Measurements from ENCODE around the gene DYSF.

The DYSF gene

GRCh38 chr2:71578767-71579342 is 125.5 kb downstream of the DYSF start:
- DNase-seq = no peak

- DNase-seq = no peak
These were observed 127.7 kb downstream of the DYSF start for GRCh38 chr2:71581026-71581425.

- no peak for DNase-seq
These were observed 130.5 kb downstream of the DYSF start for GRCh38 chr2:71583876-71584275.

GRCh38 chr2:71586471-71586870 is 133.1 kb downstream of the DYSF start:
- DNase-seq = no peak

- no peak for DNase-seq
These were observed 134.2 kb downstream of the DYSF start for GRCh38 chr2:71587509-71588073.

GRCh38 chr2:71588497-71589170 is 135.3 kb downstream of the DYSF start:
- no peak for DNase-seq

GRCh38 chr2:71589763-71590162 is 136.4 kb downstream of the DYSF start:
- DNase-seq = no peak

GRCh38 chr2:71591044-71591443 is 137.7 kb downstream of the DYSF start:
- no peak for DNase-seq

- no peak for DNase-seq
These were observed 138.9 kb downstream of the DYSF start for GRCh38 chr2:71592181-71592711.

- no peak for DNase-seq
These were observed 142.2 kb downstream of the DYSF start for GRCh38 chr2:71595569-71595968.

- no peak for DNase-seq
These were observed 142.7 kb downstream of the DYSF start for GRCh38 chr2:71596011-71596410.

- DNase-seq = no peak
These were observed 144.4 kb downstream of the DYSF start for GRCh38 chr2:71597756-71598155.

GRCh38 chr2:71598526-71598925 is 145.2 kb downstream of the DYSF start:
- DNase-seq = no peak

- DNase-seq = no peak
These were observed 145.7 kb downstream of the DYSF start for GRCh38 chr2:71599038-71599437.

- DNase-seq = no peak
These were observed 146.4 kb downstream of the DYSF start for GRCh38 chr2:71599646-71600236.

- no peak for DNase-seq
These were observed 147.2 kb downstream of the DYSF start for GRCh38 chr2:71600555-71600954.

GRCh38 chr2:71601136-71602114 is 148.1 kb downstream of the DYSF start:
- DNase-seq = no peak

- no peak for DNase-seq
These were observed 148.7 kb downstream of the DYSF start for GRCh38 chr2:71602115-71602495.

GRCh38 chr2:71602581-71602980 is 149.2 kb downstream of the DYSF start:
- no peak for DNase-seq

GRCh38 chr2:71603311-71603811 is 150.0 kb downstream of the DYSF start:
- DNase-seq = no peak

- no peak for DNase-seq
These were observed 150.7 kb downstream of the DYSF start for GRCh38 chr2:71603851-71604725.

GRCh38 chr2:71604726-71605120 is 151.4 kb downstream of the DYSF start:
- DNase-seq = no peak
